Fibroblast of skin of back (primary cell): ENCODE measurements around the gene KCP.

Experiments used
- DNase-seq: peaks from one replicate; pipeline ENCODE4 v3.0.0-alpha.2; 2013

The KCP gene

DNA sequence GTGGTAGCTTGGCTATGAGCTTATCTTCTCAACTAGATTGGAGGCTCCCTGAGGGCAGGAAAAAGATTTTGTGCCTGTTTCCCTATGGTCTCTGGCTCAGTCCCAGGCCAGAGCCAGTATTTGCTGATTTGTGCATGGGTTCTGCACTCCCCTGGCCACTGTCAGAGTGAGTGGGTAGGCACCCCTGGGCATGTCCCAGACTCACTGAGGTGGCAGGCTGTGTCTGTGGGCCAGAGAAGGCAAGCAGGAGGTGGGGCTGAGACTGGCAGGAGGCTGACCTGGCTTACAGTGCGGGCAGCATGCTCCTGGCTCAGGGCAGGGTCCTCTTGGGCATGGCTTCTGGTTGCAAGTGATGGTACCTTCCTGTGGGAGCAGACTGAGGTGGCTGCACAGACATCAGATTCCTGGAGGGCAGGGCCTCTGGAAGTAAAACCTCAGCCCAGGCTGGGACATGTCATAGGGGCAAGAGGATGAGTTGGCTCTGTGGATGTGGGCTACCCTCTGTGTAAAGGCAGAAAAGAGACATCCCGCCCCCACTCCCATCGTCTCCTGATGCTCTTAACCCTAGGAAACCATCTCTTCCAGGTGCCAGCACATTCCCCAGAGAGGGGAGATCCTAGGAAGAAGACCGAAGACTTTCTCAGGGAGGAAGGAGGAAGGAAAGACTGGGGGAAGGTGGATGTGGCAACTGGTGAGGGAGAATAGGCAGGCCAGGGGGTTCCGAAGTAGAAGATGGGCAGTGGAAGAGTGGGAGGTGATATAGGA is 4.3 kb downstream of the KCP start:
- DNase-seq: no peak

DNA sequence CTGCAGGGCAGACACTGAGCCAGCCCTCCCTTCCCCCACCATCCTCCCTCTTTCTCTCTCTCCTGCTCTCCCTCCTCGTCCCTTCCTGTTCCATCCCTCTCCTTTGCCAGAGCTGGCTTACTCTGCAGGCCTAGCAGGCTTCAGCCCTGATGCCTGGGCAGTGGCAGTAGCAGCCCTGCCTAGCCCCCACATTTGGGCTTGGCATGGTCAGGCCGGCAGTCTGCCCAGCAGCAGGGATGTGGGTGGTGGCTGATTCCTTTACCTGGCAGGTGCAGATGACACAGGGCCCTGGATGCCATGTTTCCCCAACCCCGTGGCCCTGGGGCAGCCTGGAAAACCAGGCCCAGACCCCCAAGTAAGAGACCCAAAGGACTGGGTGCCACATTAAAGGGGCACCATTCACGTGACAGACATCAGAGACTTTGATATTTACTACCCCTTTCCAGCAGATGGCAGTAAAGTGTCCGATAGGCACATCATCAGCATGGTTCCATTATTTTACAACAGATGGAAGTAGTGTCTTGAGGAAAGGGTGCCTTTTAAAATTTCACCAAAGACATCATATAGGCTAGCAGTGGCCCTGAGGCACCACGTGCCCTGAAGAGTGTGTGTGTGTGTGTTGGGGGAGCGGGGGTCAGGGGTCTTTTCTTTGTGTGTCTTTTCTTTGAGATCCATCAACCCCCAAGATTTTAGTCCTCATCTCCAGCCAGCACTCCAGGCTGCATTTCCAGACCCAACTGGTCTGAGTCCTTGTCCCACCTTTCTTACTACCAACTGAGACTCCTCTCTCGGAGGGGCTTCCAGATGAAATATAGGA is 5.9 kb downstream of the KCP start:
- peak; percentile 54 for DNase-seq

DNA sequence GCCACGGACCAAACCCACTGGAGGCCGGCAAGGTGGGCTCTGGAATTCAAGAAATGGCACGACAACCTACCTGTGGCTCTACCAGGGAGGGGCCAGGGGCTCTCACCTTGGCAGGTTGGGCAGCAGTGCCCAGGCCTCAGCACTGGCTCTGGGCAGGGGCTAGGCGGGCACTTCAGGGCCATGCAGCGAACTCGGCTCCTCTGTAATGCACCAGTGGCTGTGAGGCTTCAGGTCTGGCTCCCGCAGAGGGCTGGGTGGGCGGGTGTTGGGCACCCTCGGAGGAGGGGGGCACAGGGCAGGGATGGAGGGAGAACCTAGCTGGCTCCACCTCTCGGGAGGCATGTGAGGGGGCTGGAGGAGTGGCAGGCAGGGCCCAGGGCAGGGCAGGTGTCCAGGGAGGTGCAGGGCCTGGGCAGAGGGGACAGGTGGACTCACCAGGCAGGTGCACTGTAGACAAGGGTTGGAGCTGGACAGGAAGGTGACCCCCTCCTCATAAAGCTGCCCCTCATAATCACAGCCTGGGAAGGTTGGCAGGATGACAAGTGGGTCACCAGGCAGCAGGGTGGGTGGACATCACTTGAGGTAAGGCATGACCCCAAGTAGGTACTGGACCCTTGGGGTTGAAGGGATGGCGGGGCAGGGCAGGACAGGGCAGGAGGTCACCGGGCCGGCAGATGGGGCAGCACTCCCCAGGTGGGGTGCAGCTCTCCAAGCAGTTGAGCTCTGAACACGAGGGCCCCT is 6.7 kb downstream of the KCP start:
- no peak for DNase-seq

DNA sequence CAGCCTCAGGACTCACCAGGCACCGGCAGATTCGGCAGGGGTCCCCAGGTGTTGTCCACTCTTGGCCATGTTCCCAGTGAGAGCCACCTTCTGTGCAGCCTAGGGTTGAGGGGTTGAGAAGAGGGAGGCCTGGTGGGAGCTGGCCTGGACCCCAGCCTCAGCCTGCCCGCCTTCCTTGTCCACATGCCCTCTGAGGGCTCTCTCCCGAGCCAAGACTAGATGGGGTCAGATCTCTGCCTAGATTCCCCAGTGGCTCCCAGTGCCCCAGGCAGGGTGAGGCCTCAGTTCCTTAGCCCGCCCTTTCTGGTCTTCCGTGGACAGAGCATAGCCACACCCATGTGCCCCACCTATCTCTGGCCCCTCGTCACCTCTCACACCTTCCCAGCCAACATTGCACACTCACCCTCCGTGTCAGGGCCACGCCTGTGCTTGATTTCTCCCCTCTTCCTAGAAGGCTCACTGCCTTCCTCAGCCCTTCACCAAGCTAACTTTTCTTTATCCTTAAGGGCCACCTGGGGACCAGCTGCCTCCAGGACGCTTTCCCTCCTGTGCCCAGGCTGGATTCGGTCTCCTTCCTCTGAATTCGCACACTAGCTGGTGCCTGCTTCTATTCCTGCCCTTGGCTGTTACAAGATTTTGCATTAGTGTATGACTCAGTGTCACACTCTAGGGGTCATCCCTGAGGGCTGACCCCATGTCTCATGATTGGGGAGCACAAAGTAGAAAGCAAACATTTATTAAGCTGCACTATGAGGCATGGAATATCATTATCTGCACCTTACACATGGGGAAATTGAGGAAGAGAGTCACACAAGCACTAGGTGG is 7.5 kb downstream of the KCP start:
- DNase-seq: no peak

DNA sequence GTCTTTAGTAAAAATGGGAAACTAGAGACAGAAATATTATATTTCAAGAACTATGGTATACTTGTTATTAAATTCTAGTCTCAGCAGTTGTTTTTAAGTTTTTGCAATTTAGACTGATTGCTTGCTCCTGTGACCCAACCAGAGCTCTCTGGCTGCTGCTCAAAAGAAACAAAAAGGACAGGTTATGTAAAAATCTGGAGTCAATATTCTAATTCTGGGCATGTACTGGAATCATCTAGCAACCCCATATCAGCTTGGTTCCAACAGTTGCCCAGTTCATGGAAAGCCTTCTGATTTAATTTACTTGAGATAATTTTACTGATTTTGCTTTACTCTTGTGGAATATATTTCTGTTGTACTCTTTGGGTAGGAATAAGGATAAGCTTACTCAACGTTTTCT is 10.3 kb downstream of the KCP start:
- no peak for DNase-seq

DNA sequence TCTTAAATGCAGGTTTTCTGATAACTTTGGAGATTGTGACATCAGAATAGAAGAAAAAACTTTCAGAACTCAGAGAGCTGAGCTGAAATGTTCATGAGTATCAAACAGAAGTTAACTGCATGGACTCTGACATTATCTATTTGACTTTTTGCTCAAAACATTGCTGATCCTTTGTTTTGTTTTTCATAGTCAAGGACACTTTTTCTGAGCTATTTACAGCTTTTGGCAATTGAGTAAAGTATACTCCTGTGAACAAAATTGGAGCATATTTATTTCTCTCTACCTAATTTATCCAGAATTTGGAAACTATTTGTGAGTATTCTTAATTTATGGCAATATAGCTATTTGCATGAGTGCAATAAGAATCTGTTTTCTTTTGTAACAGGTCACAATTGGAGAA is 11.1 kb downstream of the KCP start:
- DNase-seq: no peak

DNA sequence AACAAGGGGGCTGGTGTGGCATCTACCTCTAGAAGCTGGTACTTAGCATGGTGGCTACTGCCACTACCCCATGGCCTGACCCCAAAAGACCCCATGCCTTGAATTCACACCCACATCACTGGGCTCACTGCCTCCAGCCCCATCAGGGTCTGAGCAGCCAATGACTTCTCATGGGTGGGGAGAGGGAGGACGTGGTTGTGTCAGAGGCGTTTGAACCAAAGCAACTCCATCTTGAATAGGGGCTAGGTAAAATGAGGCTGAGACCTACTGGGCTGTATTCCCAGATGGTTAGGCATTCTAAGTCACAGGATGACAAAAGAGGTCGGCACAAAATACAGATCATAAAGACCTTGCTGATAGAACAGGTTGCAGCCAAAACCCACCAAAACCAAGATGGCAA is 15.2 kb downstream of the KCP start:
- no peak for DNase-seq

DNA sequence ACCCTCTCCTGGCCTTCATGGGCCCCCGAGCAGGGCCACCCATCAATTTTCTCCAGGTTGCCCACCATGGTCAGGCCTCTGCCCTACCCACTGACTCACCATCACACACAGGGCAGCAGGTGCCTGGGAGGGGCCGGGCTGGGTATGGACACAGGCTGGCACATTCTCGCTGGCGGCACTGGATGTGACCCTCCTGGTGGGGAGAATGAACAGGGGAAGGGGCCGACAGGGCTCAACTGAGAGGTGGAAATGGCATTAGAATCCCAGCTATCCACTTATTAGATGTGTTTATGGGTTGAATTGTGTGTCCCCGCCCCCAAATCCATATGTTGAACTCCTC is 16.4 kb downstream of the KCP start:
- DNase-seq: no peak

DNA sequence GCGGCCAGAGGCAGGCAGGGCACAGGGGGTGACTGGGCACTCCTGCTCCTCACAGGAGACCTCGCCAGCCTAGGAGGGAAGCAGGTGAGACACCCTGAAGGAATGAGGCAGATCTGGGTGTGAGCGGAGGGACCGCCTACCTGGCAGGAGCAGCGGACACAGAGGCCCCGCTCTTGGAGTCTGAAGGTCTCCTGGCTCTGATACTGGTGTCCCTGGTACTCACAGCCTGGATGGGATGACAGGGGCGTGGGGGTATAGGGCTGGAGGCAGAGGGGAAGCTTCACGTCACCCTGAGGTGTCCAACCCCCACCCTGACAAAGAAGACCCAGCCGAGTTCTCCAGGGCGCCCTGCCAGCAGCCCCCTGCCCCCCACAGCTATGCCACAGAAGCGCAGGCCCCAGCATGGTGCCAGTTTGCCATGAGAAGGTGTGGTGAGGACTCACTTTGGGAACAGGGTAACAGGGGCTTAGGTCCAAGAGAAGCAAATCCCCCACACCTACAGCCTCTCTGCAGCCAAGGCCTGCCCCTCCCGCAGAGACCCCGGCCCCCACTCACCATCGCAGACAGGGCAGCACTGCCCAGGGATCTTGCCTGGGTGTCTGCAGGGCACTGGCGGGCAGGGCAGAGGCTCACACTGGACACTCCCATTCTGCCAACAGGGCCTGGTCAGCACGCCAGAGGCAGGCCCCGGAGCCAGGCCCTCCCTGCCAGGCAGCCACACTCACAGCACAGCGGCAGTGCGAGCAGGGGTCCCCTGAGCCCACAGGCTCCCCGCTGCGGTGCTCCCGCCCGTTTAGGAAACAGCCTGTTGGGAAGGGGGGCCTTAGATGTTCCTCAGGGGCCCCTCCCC is 17.0 kb downstream of the KCP start:
- no peak for DNase-seq

DNA sequence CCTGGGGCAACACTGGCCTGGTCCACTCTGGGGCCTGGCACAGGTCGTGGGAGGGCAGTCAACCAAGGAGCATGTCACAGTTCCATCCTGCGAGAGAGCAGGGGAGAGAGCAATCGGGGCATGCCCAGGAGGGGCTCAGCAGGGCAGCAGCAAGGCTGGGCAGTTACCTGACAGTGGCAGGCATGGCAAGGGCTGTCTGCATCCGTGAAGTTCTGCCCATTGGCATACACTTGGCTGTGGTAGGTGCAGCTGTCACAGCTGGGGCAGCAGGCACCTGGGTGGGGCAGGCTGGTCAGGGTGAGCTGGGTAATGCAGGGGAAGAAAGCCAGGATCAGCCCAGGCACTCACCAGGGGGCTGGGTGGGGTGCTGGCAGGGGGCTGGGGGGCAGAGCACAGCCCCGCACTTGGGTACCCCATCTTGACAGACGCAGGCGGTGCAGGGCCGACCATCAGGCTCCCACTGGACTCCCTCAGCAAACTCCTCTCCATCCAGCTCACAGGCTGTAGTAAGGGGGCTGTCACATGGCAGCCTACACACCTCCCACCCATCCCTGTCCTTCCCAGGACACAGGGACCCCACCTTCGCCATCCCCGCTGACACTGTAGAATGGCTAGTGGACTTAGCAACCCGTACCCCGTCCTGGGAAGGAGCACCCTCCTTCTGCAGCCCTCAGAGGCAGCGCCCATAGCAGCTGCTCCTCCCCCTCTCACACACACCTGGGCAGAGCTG is 17.8 kb downstream of the KCP start:
- no peak for DNase-seq

DNA sequence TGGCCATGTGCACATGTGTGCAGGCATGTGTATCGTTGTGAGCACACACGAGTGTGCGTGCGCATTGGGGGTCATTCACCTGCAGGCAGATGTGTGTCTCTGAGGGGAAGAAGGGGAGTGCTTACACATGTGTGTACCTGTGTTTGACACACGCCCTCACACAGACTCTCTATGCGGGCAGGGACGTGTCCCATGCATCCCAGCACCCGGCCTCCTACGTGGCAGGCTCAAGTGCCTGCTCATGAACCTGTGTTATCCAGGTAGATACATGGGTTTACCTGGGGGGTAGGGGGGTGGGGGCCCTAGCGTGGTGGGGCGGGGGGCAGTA is 18.6 kb downstream of the KCP start:
- DNase-seq: no peak

DNA sequence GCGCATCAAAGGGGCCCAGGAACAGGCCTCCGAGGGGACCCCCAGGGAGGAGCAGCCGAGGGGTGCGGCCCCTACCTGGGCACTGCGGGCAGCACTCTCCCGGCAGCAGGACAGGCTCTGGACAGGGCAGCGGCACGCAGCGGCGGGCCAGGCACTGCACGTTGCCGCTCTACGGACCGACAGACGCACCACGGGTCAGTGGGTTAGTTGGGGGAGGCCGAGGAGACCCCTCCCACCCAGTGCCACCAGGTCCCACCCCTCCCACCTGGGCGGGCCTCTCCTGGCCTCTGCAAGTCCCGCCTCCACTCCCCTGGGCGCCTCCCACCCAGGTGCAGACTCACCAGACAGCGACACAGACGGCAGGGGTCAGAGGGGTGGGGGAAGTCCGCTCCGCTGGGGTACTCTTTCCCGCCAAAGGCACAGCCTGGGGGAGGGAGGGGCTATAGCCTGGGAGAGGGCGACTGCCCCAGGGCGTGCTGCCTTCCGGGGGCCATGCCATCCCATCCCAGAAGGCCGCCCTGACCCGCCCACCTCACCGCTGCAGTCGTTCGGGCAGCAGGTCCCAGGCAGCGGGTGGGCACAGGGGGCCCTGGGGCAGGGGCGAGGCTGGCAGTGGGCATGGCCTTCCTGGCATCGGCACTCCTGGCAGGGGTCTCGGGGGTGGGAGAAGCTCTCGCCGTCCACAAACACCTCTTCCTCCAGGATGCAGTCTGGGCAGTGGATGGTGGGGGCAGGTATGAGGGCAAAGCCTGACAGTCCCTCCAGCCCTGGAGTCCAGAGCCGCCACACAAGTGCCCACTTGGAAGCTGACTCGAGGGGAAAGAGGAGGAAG is 19.2 kb downstream of the KCP start:
- no peak for DNase-seq

DNA sequence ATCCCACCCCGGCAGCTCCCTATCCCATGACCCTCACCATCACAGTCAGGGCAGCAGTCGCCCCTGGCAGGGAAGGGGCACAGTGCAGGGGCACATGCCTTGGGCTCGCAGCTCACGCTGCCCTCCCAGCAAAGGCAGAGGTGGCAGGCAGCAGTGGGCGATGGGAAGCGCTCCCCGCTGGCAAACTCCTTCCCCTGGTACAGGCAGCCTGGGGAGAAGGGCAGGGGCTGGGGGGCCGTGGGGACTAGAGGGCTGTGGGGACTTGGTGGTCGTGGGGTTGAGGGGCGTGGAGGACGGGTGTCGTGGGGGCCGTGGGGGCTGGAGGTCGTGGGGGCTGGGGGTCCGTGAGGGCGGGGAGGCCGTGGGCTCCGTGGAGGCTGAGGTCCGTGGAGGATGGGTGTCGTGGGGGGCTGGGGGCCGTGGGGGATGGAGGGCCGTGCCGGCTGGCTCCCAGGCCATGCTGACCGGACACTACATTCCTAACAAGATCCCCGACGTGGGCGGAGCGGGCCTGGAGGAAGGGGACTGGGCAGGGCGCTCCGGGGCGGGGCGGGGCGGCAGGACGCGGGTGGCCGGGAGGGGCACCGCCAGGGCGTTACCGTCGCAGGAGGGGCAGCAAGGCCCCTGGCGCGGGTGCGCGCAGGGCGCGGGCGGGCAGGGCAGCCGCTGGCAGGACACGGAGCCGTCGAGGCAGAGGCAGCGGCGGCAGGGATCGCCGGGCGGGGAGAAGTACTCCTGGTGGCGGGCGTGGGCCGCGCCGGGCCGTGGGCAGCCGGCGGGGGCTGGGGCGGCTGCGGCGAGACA is 20.0 kb downstream of the KCP start:
- no peak for DNase-seq

DNA sequence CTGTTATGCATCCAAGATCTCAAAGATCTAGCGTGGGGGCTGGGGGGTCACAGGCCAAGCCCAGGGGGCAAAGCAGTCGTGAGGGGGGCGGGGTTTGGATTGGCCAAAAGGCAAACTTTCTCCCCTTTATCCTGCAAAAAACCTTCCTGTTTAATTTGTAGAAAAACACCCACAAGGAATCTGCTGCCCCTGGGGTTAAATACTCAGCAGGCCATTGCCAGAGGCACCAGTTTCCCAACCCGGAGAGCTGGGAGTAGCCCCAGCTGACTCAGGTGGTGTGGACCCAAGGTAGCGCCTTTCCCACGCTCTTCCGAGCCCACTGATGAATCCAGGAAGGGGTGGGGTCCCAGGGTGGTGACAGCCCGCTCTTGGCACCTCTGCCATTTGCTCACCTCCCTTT is 21.4 kb downstream of the KCP start:
- DNase-seq: no peak

DNA sequence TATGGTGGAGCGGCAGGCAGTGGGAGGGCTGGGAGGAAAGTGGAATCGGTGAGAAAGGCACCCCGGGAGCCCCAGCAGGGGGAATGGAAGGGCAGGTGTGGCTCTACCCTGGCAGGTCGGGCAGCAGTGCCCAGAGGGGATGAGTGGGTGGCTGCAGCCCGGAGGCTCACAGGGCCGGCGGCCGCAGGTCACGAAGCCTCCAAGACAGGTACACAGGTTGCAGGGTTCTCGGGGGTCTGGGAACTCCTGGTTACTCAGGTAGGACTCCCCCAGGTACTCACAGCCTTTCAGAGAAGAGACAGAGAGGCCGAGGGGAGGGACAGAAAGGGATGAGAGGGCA is 21.8 kb downstream of the KCP start:
- no peak for DNase-seq

DNA sequence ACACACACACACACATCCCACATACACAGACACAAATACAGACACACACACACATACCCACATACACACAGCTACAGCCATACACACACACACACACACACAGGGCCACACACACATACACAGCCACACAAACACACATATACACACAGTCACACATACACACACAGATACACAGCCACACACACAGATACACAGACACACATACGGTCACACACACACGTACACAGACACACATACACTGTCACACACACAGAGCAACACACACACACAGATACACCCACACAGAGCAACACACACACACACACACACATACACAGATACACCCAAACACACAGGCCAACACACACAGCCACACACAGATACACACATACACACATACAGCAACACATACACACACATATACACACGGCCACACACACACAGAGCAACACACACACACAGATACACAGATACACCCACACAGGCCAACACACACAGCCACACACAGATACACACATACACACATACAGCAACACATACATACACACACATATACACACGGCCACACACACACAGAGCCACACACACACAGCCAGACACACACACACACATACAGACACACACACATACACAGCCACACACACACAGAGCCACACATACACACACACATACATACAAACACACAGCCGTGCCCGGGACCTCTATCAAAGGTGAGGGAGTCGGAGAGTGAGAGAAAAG is 22.3 kb downstream of the KCP start:
- no peak for DNase-seq

DNA sequence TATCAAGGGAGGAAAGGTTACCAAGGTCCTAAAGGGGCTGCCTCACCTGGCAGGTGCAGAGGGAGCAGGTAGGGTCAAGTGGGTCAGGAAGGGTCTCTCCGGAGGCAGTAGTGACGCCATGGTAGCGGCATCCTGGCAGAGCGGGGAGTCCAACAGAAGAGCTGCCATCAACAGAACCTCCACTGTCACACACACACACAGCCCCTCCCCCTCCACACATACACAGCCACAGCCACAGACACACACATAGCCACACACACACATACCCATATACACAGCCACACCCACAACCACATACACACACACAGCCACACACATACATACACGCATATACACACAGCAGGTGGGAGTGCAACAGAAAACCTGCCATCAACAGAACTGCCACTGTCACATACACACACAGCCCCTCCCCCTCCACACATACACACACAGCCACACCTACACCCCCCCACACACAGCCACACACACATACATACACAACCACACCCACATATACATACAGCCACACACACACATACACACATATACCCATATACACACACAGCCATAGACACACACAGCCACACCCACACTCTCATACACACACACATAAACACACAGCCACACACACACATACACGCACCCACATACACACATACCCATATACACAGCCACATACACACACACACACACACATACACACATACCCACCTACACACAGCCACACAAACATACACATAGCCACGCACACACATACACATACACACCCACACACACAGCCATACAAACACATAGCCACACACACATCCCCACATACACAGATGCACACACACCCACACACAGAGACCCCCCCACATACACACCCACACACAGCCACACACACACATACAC is 23.1 kb downstream of the KCP start:
- no peak for DNase-seq
